Fibroblast of skin of abdomen (primary cell): ENCODE results near the gene SLC17A8.

Experiments
- DNase-seq: peaks from one replicate; pipeline ENCODE4 v3.0.0-alpha.2; 2013

Gene SLC17A8

DNA sequence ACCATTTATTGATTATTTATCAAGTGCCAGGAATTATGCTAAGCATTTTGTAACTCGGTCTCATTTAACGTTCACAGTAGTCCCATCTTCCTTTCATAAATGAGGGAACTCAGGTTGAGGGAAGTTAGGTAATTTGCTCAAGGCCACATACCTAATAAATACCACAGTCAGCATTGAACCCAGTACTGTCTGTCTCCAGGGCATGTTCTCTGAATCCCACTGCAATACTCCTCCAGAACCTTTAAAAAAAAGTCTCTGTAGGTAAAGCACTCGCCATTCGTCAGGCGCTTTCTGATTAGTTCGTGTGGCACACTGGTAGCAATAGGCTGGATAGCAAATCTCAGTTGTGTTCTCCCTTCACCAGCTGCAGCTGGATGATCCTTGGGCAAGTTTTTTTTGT lies 14.3 kb downstream of the SLC17A8 start:
- DNase-seq: no peak

DNA sequence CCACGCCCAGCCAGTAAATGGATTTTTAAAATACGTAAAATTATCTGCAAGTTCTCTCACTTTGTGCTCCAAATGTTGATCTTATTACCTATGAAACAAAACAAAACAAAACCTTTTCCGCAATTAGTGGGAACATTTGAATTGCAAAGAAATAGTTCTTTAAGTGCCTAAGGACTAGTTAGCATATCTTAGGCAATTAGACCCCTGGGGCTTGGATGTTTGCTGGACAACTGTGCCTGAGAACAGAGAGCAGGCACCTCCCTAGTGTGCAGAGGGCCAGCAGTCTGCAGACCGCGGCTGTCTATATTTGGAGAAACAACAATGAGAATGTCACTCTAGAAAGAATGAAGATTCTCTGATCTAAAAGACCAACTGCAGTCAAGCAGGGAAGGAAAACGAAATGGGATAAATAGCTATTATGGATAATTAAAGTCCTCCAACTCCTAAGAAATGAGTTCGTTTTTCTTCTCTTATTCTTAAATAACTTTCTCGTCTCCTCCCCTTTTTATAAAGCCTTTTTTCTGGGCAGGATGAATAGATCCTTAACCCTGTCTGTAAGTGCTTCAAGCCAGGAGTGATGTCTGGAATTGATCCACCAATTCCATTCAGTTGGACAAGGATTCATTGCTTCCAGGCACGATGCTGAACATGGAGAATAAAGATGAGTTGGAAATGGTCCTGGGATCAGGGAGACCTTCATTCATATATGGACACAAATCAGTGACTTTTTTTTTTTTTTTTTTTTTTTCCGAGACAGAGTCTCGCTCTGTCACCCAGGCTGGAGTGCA lies 16.2 kb downstream of the SLC17A8 start:
- DNase-seq: no peak

DNA sequence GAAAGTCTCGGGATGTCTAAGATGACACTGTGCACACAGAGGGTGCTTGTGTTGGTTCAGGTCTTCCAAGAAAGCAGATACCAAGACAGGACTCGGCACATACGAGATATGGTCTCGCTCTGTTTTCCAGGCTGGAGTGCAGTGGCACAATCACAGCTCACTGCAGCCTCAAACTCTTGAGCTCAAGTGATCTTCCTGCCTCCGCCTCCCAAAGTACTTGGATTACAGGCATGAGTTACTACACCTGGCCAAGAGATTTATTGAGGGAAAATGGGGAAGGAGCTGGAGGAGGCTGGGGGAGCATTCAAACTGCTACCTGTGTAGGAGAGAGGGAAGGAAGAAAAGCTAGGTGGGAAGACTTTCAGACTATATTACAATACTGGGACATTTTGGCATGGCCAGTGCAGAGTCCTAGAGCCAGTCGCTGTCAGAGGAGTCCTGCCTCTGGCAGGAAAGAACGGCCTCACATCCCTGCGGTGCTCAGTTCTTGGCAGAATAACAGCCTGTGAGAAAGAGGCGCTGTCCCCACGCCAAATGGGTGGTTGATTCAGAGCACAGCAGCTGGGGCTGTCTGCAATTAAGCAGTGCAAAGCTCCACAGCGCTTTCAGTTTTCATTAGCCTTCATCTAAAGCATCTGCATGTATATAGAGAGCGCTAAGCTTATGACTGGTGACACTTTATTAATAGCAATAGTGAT lies 18.3 kb downstream of the SLC17A8 start:
- DNase-seq: peak; percentile 53

DNA sequence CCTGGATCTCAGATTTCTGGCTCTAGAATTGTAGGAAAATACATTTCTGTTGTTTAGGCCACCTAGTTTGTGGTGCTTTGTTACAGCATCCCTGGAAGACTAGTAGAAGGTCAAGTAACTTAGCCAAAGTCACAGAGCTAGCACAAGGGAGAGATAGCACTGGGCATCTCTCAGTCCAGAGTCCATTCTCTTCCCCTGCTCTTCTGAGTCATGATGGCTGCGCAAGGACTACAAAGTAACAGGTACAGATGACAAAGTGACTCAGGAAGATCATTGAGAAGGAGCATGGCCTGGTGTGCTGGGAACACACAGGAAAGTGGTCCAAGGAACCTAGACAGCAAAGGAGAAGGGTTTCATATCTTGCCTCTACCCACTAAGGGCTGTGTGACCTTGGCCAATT lies 19.3 kb downstream of the SLC17A8 start:
- DNase-seq: no peak

DNA sequence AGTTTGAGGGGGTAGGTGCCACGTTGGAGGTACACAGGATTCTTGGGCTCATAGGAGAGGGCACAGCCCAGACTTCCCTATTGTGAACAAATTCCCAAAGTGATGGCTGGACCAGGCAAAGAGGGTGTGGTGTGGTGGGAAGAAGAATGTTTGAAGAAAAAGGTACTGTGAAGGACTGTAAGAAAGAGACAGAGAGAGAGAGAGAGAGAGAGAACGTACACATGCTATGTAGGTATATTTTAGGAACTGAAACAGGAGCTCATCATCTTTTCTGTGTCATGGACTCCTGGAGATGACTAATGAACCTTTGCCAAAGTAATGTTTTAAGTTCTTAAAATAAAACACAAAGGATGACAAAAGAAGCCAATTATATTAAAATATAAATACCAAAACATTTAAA lies 24.5 kb downstream of the SLC17A8 start:
- no peak for DNase-seq

DNA sequence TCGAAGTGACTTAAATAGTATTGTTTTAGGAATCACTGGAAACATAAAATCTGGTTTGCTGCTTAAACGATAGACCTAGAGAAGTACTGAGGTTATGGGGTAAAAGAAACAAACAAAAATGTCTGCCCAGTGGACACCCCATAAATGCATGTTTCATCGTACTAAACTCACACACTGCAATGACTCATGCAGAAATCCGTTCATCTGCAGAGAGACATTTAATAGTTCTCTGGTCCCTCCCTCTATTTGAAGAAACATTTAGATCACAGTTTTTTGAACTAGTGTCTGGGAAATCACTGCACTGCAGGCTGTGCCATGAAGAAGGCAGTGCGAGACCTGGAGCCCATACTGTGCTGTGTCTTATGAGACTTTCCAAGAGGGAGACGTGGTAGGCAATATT lies 25.5 kb downstream of the SLC17A8 start:
- peak; percentile 5 for DNase-seq

DNA sequence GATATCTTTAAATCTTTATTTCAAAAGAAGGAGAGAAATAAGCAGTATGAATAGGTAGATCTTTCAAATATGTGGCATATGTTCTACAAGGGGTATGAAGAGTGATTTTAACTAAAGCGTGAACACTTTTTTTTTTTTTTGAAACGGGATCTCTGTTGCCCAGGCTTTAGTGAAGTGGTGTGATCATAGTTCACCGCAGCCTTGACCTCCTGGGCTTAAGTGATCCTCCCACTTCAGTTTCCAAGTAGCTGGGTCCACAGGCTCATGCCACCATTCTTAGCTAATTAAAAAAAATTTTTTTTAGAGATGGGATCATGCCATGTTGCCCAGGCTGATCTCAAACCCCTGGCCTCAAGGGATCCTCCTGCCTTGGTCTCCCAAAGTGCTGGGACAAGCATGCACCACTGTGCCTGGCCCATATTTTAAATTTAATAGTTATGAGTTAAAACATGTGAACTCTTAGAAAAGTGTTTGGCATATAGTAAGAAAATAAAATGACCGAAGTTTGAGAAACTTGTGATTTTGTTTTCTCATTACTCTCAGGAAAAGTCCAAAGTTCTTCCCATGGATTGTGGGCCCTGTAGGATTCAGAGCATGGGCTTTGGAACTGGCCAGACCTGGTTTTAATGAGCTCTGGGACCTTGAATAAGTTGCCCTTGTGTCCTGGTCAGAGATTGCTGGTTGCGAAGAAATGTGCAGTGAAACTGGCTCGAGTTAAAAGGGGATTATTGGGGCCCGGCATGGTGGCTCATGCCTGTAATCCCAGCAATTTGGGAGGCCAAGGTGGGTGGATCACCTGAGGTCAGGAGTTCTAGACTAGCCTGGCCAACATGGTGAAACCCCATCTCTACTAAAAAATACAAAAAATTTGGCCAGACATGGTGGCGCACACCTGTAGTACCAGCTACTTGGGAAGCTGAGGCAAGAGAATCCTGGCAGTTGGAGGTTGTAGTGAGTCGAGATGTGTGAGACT lies 27.0 kb downstream of the SLC17A8 start:
- no peak for DNase-seq

DNA sequence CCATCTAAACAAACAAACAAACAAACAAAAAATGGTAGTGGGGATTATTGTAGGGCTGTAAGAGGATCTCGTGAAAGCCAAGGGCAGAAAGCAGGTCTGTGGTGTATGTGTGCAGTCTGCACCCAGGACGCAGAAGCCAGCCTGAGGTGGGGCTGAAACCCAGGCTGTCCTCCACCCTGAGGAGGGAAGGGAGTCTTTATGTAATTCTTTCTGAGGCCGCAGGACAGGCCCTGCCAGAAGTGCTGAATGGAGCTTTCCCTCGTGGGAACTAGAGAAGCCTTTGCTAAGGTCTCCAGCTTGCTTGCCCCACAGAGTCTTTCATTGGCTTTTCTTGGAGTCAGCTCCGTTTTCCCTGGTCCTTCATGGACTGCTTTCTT lies 27.7 kb downstream of the SLC17A8 start:
- no peak for DNase-seq

DNA sequence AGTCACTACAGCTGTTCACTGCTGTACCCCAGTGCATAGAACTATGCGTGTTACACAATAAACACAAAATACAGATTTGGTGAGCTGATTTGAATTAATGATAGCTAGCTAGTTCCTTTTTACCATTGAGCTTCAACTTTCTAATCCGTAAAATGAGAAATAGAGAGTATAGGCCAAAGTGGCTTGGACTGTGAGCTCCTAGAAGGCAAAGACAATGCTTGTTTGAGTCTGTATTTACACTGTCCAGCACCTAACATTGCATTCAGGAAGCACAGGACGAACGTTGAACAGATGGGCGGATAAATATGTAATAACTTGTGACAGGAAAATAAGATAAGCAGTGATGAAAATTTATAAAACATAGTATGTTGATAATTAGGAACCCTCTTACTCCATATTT lies 31.5 kb downstream of the SLC17A8 start:
- no peak for DNase-seq

DNA sequence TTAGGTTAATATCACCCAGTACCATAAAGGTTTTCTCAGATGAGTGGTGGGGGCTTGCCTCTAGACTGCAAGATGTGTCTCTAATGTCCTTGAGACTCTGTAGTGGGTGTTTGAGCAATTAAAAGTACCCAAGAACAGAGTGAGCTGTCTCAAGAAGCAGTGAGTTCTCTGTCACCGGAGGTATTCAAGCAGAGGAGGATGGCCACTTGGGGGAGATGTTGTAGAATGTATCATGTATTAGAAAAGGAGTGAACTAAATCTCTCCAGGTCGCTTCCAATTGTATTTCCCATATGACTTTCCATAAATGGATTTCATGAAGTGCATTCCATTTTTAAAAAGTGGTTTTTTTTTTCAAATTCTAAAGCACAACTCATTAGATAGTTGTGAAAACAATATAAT lies 35.0 kb downstream of the SLC17A8 start:
- no peak for DNase-seq

DNA sequence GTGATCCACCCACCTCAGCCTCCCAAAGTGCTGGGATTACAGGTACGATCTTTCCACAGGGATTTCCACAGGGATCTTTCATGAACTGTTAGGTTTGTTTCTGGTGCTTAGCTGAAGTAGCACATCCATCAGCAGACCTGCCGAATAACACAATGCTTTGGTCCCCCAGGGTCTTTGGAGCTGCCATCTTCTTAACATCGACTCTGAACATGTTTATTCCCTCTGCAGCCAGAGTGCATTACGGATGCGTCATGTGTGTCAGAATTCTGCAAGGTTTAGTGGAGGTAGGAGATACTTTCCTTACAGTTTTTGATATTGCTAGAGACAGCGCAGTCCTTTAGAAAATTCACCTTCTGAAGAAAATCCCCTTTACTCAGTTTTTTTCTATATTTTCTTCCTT lies 36.3 kb downstream of the SLC17A8 start:
- no peak for DNase-seq

DNA sequence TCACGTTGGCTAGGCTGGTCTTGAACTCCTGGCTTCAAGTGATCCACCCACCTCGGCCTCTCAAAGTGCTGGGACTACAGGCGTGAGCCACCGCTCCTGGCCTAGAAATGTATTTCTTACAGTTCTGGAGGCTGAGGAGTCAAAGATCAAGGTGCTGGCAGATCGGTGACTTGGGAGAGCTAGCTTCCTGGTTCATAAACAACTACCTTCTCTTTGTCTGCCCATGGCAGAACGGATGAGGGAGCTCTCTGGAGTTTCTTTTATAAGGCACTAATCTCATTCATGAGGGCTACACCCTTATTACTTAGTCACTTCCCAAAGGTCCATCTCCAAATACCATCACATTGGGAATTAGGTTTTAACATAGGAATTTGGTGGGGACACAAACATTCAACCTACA lies 38.9 kb downstream of the SLC17A8 start:
- DNase-seq: no peak

DNA sequence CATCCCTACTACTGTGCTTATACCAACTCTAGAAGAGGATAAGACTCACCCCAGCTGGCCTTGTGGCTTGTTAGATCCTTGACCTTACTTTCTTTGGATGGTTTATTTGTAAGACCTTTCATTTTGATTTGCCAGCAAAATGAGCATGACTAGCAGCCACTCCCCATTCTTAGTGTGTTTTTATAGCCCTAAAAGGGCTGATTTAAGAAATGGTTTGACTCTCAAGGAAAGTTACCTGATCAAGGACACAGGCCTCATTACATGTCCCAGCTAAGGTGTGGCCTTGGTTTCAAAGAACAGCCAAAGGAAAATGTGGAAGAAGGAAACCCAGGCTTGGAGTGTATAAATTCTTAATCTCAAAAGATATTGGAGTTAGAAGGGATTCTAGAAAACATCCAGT lies 41.4 kb downstream of the SLC17A8 start:
- no peak for DNase-seq

DNA sequence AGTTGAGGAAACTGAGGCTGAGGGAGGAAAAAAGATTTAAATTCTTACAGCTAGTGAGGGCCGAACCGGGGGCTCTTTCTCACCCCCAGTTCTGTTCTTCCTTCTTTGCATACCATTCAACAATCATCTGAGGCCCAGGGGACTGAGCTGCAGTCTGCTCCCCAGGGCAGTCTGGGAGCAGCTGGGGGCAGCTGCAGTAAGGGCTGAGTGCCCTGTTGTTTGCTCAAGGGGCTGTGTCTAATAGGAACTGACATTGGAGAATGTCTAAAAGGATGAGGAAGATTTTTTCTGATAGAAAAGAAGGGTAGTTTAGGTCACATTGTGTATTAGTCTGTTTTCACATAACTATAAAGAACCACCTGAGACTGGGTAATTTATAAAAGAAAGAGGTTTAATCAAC lies 42.2 kb downstream of the SLC17A8 start:
- DNase-seq: no peak

DNA sequence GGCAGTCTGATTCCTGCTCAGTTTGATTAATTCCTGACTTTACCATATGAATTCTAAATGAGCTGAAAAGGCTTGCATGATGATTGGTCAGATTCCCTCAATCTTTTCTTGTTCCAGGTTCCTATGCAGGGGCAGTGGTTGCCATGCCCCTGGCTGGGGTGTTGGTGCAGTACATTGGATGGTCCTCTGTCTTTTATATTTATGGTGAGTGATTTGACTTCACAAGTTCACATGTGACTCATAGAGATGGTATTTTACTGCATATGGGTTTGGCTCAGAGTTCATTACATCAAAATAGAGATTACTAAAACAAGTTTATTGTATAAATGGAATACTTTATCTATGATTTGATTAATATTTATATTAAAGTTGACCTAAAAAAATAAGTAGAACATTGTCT lies 44.8 kb downstream of the SLC17A8 start:
- DNase-seq: peak; percentile 20

DNA sequence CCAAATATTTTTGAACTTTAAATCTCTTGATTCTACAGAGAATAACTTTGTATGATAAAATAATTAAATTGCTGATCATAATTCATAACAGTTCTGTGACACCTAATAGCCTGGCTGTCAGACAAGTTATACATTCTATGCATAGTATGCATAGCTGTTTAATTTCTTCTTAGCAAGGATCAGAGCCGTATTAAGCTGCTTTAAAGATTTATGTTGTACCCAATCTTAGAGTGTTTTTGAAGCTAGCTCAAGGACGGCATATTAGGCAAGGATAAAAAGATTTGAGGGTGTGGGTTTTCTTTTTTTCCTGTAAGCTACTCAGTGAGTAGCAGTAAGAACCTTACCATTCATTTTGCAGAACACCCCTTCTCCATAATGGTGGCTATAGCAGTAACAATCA lies 45.9 kb downstream of the SLC17A8 start:
- DNase-seq: no peak

DNA sequence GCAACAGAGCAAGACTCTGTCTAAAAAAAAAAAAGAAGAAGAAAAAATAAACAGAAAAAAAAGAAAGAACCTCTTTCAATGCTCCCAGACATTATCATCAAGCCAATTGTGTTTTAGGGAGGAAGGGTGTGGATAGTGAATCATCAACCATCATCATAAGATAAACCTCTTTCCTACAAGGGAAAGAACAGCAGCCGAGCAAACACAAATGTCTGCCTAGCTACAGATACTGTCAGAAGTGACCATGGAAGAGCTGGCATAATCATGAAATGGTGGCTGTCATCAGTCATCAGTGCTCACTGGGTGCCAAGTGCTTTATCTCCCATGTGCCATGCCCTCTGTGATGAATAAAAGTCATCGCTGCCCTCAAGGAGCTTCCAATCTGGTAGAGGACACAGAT lies 46.6 kb downstream of the SLC17A8 start:
- DNase-seq: no peak

DNA sequence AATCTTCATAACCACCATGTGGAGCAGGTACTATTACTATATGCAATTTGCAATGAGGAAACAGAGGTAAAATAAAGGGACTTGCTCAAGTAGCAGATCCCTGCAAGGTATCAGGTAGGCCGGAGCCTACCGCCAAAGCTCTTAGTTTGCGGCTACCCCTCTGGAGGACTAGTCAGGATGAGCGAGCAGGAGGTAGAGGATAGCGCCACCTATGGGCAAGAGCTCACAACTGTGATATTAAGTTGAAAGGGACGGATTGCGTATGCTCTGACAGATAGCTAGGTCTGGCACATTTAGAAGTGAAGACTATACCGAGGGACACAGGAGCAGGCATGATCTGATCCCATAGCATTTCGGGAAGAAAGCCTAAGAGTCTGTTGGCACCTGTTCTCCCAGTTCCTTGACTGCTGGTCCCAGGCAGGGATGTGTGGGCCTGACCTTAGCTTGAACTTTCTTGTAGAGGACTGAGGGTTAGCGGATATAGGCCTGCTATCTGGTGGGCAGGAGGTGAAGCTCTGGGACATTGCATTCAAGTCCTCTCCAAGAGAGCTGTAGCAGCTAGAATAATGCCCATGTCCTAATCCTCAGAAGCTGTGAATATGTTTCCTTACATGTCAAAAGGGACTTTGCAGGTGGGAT lies 48.0 kb downstream of the SLC17A8 start:
- peak; percentile 38 for DNase-seq

DNA sequence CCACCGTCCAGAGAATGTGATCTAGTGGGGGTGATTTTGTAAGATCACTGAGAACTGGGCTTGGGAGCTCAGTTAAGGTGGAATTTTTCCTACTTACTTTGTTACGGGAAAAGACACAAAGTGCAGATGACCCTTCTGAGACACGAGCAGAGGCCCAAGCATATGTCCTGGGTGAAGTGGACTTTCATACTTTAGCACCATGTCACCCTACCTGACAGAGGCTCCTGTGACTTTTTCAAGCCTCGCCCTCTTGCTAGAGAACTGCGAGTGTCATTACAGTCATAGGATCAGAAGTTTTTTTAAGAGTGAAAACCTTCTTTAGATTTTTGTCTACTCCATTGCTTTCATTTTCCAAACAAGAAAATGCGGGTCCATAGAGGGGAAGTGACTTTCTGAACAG lies 56.1 kb downstream of the SLC17A8 start:
- DNase-seq: no peak

DNA sequence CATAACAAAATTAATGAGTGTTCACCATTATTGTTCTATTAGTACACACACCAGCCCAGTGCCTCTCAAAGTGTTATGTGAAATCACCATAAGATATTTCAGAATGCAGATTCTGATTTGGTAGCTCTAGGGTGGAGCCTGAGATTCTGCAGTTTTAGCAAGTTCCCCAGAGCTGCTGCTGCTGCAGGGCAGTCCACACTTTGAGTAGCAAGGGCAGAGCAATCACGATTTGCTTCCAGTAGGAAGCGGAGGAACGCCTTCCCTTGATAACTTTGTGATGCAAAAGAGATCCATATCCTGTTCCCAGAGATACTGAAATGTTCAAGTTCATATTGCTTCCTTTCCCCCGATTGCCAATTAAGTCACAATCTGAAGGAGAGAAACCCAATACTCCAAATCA lies 57.9 kb downstream of the SLC17A8 start:
- no peak for DNase-seq

DNA sequence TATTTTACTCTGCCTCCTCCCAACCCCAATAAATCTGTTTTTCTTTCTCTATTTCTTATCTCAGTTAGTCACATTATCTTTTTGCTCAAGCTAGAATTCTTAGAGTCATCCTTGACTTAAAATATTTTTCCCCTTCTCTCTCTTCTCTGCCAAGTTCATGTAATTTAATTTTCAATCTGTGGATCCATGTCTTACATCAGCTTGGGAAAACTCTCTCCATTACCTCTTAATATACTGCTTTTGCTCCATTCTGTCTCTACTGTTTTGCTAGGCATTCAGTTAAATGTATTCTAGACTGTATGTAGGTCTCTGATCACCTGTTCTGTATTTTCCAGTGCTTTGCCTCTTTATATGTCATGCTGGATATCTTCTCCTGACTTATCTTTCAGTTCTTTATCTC lies 65.8 kb downstream of the SLC17A8 start:
- no peak for DNase-seq

DNA sequence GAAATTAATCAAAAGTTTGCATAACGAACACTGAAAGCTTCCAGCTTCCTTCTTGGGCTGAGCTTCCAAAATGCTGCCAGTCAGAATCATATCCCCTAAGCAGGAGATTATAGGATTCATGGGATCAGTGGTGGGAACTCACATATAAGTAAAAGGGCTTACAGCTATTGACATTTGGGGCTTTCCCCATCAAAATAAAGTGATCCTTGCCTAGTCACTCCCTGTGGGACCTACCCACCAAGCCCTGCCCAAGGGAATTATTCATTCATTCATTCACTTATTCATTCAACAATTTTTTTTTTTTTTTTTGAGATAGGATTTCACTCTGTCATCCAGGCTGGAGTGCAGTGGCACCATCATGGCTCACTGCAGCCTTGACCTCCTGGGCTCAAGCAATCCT lies 69.3 kb downstream of the SLC17A8 start:
- no peak for DNase-seq

DNA sequence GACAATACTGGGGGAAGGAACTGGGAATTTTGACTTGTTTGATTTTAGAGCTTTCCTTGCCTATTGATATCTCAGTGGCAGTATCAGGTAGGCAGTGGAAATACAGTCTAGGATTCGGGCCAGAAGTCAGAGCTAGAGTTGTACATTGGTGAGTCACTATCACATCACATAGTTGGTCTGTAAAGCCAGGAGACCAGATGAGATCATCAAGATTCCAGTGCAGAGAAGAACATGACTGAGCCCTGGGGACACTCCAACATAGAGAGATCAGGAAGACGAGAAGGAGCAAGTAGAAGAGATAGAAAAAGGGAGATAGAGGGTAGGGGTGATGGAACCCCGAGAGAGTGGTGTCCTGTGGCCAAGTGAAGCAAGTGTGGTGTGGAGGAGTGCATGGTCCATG lies 70.2 kb downstream of the SLC17A8 start:
- peak; percentile 21 for DNase-seq
